ENCODE results near the gene COX19. TPM values are rescaled to one million over a fixed set of nuclear protein-coding genes. Genes with fewer than 3 reads are reported as not detected.

Gene COX19
- total and polyA plus RNA-seq, 2 of the 13 experiments (the other 11 are each of a cell fraction or from before 2014, with no cell fraction given) = 11.5 to 21.7 TPM

- TF ChIP-seq ZNF546 (CRISPR knock-in tag; conservative IDR thresholded peaks at IDR 0.05) (peak; percentile 83), NCOR1 (IDR thresholded peaks at IDR 0.05; ENCODE audit: borderline replicate concordance, low read length) (no peak), DNMT1 (CRISPR knock-in tag; IDR thresholded peaks at IDR 0.05) (peak; percentile 5; the same call in 1 of the 2 replicates), EHMT2 (IDR thresholded peaks at IDR 0.05; ENCODE audit: borderline replicate concordance, low read depth, low read length) (no peak), ZSCAN12 (CRISPR knock-in tag; IDR thresholded peaks at IDR 0.05) (peak; percentile 90), SIX4 (CRISPR knock-in tag; IDR thresholded peaks at IDR 0.05) (no peak), TBL1XR1 (IDR thresholded peaks at IDR 0.05; ENCODE audit: borderline replicate concordance, low read length, partially characterized antibody) (no peak), HDAC2 (CRISPR knock-in tag; IDR thresholded peaks at IDR 0.05) (peak; percentile 62), HNRNPL (IDR thresholded peaks at IDR 0.05; ENCODE audit: low read depth, low read length) (peak; percentile 77; the same call in 1 of the 2 replicates), KLF9 (CRISPR knock-in tag; IDR thresholded peaks at IDR 0.05; ENCODE audit: low read depth) (peak; percentile 27; the same call in 1 of the 2 replicates), SATB2 (CRISPR knock-in tag; IDR thresholded peaks at IDR 0.05) (peak; percentile 89; the same call in 1 of the 2 replicates), ZSCAN21 (CRISPR knock-in tag; IDR thresholded peaks at IDR 0.05; ENCODE audit: borderline replicate concordance) (peak; percentile 94), ZNF274 (CRISPR knock-in tag; IDR thresholded peaks at IDR 0.05) (peak; percentile 83; the same call in 1 of the 2 replicates), SALL1 (CRISPR knock-in tag; IDR thresholded peaks at IDR 0.05) (peak; percentile 94), ZNF609 (CRISPR knock-in tag; IDR thresholded peaks at IDR 0.05; ENCODE audit: borderline replicate concordance) (peak; percentile 80), ZNF816 (CRISPR knock-in tag; IDR thresholded peaks at IDR 0.05; ENCODE audit: borderline replicate concordance) (peak; percentile 95; the same call in 1 of the 2 replicates), SMARCC2 (IDR thresholded peaks at IDR 0.05) (no peak), NKX3-1 (CRISPR knock-in tag; IDR thresholded peaks at IDR 0.05) (peak; percentile 88; the same call in 1 of the 2 replicates), RARA (CRISPR knock-in tag; IDR thresholded peaks at IDR 0.05) (peak; percentile 16)
- TF ChIP-seq, protein P1, sequence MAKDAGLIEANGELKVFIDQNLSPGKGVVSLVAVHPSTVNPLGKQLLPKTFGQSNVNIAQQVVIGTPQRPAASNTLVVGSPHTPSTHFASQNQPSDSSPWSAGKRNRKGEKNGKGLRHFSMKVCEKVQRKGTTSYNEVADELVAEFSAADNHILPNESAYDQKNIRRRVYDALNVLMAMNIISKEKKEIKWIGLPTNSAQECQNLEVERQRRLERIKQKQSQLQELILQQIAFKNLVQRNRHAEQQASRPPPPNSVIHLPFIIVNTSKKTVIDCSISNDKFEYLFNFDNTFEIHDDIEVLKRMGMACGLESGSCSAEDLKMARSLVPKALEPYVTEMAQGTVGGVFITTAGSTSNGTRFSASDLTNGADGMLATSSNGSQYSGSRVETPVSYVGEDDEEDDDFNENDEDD (CRISPR knock-in tag; IDR thresholded peaks at IDR 0.05; ENCODE audit: borderline replicate concordance) = peak; percentile 65; the same call in 1 of the 2 replicates
- TF ChIP-seq, protein P2, sequence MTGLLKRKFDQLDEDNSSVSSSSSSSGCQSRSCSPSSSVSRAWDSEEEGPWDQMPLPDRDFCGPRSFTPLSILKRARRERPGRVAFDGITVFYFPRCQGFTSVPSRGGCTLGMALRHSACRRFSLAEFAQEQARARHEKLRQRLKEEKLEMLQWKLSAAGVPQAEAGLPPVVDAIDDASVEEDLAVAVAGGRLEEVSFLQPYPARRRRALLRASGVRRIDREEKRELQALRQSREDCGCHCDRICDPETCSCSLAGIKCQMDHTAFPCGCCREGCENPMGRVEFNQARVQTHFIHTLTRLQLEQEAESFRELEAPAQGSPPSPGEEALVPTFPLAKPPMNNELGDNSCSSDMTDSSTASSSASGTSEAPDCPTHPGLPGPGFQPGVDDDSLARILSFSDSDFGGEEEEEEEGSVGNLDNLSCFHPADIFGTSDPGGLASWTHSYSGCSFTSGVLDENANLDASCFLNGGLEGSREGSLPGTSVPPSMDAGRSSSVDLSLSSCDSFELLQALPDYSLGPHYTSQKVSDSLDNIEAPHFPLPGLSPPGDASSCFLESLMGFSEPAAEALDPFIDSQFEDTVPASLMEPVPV (CRISPR knock-in tag; IDR thresholded peaks at IDR 0.05) = peak; percentile 97
Observed at GRCh38 chr7:957418-958220, 17.7 kb downstream of the COX19 start (continued).
